GM19193 (cell line): Measurements from ENCODE around the gene STN1.

Source experiments
- POLR2A ChIP-seq: IDR thresholded peaks from 4 replicates; pipeline ENCODE4 v1.6.1; 2011; ENCODE audit not compliant: insufficient read depth, insufficient read length; ENCODE audit errors: extremely low read depth

Gene STN1

GRCh38 chr10:103837370-103838069, 80.5 kb downstream of the STN1 start:
- no peak for TF ChIP-seq POLR2A

DNA sequence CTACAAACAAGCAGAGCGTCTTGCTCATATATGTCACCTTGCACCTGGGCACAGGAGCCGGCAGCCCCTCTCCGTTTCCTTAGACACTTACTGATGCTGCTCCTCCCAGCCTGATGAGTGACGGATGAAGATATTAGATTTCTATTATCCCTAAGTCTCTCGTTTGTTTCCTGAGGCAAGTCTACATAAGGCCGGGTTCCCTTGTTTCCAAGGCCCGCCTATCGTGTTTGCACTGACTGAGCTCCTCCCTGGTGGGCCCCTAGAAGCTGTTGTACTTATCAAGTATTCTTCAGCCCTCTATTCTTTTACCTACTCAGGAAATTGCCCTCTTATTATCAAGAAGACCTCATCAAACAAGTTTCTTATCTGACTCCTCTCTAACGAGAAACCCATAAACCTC, 81.1 kb downstream of the STN1 start:
- TF ChIP-seq POLR2A, result no peak

DNA sequence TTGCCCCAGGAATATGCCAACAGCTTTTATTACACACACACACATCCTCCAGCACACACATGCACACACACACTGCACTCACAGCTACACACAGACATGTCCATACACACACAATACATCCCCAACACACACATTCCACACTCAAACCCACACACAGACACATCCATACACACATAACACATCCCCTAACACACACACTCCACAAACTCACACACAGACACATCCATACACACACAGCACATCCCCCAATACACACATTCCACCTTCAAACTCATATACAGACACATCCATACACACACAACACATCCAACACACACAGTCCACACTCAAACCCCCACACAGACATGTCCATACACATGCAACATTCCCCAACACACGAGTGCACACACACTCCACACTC, 81.7 kb downstream of the STN1 start:
- TF ChIP-seq POLR2A, result no peak

GRCh38 chr10:103835096-103836050, 82.6 kb downstream of the STN1 start:
- TF ChIP-seq POLR2A, result no peak

- TF ChIP-seq POLR2A, result no peak
Measured at GRCh38 chr10:103834436-103835095, 83.4 kb downstream of the STN1 start.

- no peak for TF ChIP-seq POLR2A
Measured at GRCh38 chr10:103833731-103834365, 84.1 kb downstream of the STN1 start.

DNA sequence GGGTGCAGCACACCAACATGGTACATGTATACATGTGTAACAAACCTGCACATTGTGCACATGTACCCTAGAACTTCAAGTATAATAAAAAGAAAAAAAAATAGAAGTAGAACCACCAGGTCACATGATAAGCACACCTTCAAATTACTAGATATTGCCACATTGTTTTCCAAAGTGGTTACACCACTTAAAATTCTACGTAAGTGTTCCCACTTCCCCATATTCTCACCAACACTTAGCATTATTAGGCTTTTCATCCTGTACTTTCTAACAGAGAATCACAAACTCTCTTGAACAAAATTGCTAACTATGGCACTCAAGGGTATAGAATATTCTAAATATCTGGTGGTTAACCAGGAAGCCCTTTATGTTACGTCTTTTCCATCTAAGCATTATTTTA, 85.2 kb downstream of the STN1 start:
- no peak for TF ChIP-seq POLR2A
